Lower leg skin (tissue), 3 donors: ENCODE measurements around the gene CCDC78.

ENCODE experiments used
- POLR2A ChIP-seq, 2 donors: fragments of 450-650 bp; IDR thresholded peaks; one replicate each; pipeline ENCODE4 v1.6.1; 2016 to 2017; ENCODE audit warnings: antibody characterized with exemption in 2 of 2, mild to moderate bottlenecking in 1 of 2, moderate library complexity in 1 of 2
- TF ChIP-seq, protein P1 (sequence below), 3 donors: fragments of 450-650 bp; IDR thresholded peaks; one replicate each; pipeline ENCODE4 v1.5.1; 2016; ENCODE audit warnings: antibody characterized with exemption in 3 of 3, mild to moderate bottlenecking in 3 of 3, moderate library complexity in 2 of 3

DNA sequence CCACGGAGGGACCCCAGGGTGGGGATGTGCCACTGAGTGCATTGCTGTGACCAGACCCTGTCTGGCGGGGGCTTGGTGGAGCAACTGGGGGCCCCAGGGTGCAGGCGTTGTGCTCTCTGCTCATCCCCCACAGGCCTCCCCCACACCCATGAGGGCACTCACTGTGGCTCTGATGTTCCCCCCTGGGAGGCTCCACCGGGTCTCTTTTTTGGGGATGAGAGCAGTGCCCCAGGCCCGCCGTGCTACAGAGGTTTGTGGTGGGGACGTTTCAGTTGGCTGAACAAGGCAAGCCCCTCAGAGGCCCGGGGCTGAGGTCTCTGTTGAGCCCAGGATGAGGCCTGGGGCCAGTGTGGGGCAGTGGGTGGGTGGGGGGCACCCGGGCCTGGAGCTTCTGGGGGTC lies 2.5 kb downstream of the CCDC78 start:
- TF ChIP-seq, protein P1, sequence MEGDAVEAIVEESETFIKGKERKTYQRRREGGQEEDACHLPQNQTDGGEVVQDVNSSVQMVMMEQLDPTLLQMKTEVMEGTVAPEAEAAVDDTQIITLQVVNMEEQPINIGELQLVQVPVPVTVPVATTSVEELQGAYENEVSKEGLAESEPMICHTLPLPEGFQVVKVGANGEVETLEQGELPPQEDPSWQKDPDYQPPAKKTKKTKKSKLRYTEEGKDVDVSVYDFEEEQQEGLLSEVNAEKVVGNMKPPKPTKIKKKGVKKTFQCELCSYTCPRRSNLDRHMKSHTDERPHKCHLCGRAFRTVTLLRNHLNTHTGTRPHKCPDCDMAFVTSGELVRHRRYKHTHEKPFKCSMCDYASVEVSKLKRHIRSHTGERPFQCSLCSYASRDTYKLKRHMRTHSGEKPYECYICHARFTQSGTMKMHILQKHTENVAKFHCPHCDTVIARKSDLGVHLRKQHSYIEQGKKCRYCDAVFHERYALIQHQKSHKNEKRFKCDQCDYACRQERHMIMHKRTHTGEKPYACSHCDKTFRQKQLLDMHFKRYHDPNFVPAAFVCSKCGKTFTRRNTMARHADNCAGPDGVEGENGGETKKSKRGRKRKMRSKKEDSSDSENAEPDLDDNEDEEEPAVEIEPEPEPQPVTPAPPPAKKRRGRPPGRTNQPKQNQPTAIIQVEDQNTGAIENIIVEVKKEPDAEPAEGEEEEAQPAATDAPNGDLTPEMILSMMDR (IDR thresholded peaks at IDR 0.05) = no peak
- no peak for TF ChIP-seq POLR2A (IDR thresholded peaks at IDR 0.05)
